NOMO-1 treated with DMSO at 0.1 percent for 48 hours (cell line): Measurements from ENCODE around the gene DPPA3.
"Not testable (repeated sequence)": the region's sequence is repeated elsewhere in the genome, so short reads cannot be mapped to it uniquely, and the experiment has no call there.

Experiments used
- DNase-seq: peaks from one replicate; lab custom pipeline; 2025; ENCODE audit not compliant: unreplicated experiment; lab: John Stamatoyannopoulos, UW

Gene DPPA3

DNA sequence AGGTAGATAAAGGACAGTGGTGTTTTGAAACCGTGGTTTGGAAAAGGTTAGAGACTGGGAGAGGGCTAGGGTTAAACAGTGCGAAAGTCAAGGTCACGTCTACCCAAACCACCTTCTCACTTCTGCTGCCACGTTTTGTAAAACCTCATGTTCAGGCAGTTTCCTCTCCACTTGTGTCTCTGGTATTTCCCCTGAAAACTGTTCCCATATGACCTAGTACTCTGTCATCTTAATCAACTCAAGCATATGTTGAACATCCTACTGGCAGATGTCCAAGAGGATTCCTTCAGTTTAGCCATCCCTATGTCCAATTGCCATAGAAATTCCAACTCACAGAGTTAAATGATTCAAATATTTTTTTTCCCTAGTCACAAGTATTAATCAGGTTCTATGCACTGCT, 18.5 kb downstream of the DPPA3 start:
- DNase-seq, result no peak

DNA sequence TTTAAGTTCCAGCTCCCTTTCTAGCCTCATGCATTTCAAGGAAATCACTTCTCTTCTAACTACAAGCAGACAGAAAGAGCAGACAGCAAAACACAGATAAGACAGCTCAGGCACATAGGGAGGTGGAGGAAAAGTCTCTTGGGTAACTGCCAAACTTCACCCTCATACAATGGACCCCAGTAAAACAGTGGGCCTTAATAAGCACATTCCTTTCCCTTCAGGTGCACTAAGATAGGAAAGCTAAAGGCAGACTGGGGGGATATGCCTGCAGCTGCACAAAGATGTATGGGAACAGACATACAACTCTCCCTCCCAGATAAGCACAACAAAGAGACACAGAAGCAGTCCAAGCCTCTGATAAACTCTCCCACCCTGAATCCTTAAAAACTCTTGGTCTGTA, 19.8 kb downstream of the DPPA3 start:
- DNase-seq, result not testable (repeated sequence)

DNA sequence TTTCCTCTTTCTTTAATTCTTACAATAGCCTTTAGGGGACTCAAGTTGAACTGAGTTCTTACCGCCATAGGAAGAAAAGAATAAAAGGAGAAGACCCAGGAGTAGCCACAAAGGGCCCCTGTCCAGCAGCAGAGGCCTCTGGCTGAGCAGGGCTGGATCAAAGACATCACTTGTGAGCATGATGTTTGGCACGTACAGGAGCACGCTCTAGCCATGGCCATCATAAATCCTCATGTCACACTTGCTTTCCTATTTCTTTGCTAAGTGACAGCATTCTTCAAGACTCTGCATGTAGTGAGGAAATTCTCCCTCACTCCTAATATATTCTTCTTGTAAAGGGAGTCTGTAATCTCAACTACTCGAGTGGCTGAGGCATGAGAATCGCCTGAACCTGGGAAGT, 20.3 kb downstream of the DPPA3 start:
- DNase-seq, result no peak

DNA sequence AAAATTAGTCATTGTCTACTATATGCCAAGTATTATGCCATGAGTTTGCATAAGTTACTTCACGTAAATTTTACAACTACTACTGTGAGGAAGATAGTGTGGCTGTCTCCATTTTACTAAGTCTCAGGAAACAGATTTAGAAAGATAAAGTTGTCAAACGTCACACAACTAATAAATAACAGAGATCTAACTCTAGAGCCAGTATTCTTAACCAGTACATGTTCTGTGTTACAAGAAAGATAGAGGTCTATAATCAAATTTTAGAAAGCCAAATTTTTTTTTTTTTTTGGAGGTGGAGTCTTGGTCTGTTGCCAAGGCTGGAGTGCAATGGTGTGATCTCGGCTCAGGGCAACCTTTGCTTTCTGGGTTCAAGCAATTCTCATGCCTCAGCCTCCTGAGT, 21.8 kb downstream of the DPPA3 start:
- DNase-seq, result no peak

DNA sequence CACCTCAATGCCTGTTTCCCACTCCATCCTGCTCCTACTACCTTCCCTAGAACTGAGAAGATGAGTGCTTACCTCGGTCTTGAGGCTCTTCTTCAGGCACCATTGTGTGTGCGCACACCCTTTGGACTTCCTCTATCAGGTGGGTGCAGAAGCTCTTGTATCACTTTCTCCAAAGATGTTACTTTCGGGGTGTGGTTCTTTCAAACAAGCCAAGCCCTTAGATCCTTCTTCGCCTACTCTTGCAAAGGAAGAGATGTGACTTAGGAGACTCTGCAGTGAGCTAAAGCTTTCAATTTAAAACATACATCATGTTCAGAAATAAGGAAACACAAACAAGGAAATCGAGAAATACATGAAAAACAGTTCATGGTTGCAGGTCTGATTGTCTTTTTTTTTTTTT, 36.0 kb downstream of the DPPA3 start, which contains the start of gene CLEC4C:
TSS of gene CLEC4C (minus strand) at position 130 of the 400 bp plus-strand sequence. CDS start at position 103, 27 bp downstream.
- peak; percentile 77 for DNase-seq

DNA sequence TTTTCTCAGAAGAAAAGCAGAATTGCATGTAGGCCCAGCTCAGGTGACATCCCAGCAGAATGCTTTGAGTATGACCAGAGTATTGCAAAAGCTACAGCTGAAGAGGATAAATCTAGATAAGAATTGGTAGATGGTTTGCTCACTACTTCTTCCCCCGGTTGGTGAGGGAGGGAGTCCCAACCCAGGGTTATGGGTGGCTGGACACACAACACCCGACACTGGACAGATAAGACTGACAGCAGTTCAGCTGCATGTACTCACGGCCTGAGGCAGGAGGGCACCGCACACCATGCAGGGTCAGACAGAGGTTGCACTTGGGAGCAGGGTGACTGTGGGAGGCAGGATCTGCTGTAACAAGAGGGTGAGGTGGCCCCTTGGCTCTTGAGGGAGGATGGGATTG, 37.6 kb downstream of the DPPA3 start:
- DNase-seq, result no peak

DNA sequence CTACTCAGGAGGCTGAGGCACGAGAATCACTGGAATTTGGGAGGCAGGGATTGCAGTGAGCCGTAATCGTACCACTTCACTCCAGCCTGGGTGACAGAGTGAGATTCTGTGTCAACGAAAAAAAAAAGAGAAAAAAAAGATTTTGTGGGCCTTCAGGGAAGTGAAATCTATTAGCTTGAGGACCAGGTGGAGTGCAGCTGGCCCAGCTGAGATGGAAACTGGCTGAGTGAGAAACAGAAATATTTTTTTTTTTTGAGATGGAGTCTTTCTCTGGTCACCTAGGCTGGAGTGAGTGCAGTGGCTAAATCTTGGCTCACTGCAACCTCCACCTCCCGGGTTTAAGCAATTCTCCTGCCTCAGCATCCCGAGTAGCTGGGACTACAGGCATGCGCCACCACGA, 38.2 kb downstream of the DPPA3 start:
- no peak for DNase-seq

DNA sequence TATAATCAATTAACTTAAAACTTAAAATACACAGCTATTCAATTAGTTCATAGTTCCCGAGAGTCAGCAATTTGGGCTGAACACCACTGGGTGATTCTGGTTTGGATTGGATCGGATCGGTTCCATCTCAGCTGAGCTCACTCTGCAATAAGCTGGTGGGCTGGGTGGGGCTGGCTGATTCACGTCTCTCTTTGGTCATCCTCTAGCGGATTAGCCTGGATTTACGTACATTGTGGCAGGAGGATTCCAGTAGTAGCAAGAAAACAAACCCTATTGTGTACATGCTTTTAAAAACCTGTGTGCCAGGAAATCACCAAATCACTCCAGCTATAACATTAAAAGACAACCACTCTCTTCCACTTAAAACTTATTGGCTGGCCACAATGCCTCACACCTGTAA, 39.1 kb downstream of the DPPA3 start:
- no peak for DNase-seq

DNA sequence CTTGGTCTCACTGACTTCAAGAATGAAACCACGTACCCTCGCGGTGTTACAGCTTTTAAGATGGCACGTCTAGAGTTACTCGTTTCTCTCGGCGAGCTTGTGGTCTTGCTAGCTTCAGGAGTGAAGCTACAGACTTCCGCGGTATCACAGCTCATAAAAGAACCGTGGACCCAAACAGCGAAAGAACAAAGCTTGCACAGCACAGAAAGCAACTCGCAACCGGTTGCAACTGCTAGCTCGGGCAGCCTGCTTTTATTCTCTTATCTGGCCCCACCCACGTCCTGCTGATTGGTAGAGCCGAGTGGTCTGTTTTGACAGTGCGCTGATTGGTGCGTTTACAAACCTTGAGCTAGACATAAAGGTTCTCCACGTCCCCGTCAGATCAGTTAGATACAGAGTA, 40.2 kb downstream of the DPPA3 start:
- DNase-seq, result no peak

DNA sequence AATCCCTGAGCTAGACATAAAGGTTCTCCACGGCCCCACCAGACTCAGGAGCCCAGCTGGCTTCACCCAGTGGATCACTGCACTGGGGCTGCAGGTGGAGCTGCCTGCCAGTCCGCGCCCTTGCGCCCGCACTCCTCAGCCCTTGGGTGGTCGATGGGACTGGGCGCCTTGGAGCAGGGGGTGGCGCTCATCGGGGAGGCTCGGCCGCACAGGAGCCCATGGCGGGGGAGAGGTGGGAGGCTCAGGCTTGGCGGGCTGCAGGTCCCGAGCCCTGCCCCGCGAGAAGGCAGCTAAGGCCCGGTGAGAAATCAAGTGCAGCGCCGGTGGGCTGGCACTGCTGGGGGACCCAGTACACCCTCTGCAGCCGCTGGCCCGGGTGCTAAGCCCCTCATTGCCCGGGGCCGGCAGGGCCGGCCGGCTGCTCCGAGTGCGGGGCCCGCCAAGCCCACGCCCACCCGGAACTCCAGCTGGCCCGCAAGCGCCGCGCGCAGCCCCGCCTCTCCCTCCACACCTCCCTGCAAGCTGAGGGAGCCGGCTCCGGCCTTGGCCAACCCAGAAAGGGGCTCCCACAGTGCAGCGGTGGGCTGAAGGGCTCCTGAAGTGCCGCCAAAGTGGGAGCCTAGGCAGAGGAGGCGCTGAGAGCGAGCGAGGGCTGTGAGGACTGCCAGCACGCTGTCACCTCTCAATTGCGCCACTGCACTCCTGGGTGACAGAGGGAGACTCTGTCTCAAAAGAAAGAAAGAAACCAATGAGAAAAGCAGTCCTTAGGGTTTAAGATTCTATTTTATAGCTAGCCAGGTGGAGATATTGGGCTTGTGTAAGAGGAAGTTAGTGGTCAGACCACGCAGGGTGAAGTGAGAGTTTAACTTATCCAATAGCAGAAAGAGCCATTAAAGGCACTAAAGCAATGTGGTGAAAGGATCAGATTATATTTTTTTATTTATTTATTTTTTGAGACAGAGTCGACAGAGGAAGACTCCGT, 41.0 kb downstream of the DPPA3 start:
- DNase-seq, result peak; percentile 88

DNA sequence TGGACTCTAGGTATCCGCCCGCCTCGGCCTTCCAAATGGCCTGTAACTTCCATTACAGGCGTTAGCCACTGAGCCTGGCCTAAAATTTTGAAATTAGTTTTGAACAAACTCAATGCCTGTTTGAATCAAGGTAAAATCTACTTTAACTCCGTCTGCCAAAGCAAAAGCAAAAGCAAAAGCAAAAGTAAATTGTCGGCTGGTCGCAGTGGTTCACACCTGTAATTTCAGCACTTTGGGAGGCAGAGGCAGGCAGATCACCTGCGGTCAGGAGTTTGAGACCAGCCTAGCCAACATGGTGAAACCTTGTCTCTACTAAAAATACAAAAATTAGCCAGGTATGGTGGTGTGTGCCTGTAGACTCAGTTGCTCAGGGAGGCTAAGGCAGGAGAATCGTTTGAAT, 44.4 kb downstream of the DPPA3 start:
- not testable (repeated sequence) for DNase-seq

DNA sequence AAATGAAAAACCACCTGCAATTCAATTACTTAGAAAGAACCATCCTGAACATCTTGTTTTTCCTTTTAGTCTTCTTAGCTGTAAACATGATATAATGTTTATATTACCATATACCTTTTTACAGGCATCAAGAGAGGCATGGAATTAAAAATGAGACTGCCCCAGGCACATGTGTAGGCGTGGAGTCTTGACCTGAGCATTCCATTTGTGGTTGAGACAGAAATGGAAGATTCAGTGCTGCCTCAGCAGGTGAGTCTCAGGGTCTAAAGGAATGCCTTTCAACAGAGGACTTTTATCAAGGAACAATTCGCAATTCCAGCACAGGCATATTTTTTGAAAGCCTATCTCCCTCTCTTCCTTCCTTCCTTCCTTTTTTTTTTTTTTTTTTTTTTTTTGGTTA, 45.8 kb downstream of the DPPA3 start:
- no peak for DNase-seq

DNA sequence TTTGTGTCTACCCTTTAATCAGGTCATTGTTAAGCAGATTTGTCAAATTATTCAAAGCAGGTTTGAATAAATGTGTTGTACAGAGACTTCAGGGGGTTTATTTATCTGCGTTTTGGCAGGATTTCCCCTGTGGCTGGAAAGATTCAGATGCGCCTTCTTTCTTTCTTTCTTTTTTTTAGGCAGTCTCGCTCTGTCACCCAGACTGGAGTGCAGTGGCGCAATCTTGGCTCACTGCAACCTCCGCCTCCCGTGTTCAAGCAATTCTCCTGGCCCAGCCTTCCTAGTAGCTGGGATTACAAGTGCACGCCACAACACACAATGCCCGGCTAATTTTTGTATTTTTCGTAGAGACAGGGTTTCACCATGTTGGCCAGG, 47.5 kb downstream of the DPPA3 start:
- DNase-seq, result no peak
